ENCODE results near the gene CXCR3.

GRCh38 chrX:71665747-71666146, 47.4 kb upstream of the CXCR3 start:
- no peak for TF ChIP-seq POLR2A (IDR thresholded peaks at IDR 0.05)
- no peak for TF ChIP-seq CTCF (IDR thresholded peaks at IDR 0.05)

All from heart left ventricle (tissue), 13 donors.